ENCODE measurements around the gene RASGRF1. TPM values are rescaled to one million over a fixed set of nuclear protein-coding genes. Genes with fewer than 3 reads are reported as not detected.
A peak's percentile ranks its signal among the peaks of the same experiment; 100 is the strongest.

Gene RASGRF1
- total RNA-seq, result not detected

GRCh38 chr15:79090487-79091203 is at the start of gene RASGRF1:
Gene RASGRF1 (minus strand): TSS chr15:79090780. CDS start chr15:79090498, 282 bp downstream.
- Mint-ChIP-seq H3K27ac (no peak within 1 kb of the TSS), H3K4me3 (peak within 1 kb of the TSS; percentile 8), H3K27me3 (peaks cover 54% of the 10 kb centered on the region), H3K36me3 (no peaks in the 10 kb centered on the region), H3K9me3 (peaks cover 2% of the 10 kb centered on the region), H3K4me1 (peaks cover 6% of the 10 kb centered on the region)
- ATAC-seq (ENCODE audit: low read depth) (no peak), DNase-seq (no peak)
- POLR2A ChIA-PET, result no interaction called here

- Mint-ChIP-seq H3K4me3 (no peak overlapping the region), H3K36me3 (no peaks in the 10 kb centered on the region), H3K9me3 (no peaks in the 10 kb centered on the region), H3K27me3 (peaks cover 26% of the 10 kb centered on the region), H3K27ac (no peak overlapping the region), H3K4me1 (no peaks in the 10 kb centered on the region)
- POLR2A ChIA-PET, result no interaction called here
- DNase-seq (no peak), ATAC-seq (ENCODE audit: low read depth) (no peak)
Observed at GRCh38 chr15:79136434-79137046, 46.0 kb upstream of the RASGRF1 start.

- Mint-ChIP-seq H3K4me1 (no peaks in the 10 kb centered on the region), H3K27ac (no peak overlapping the region), H3K9me3 (no peaks in the 10 kb centered on the region), H3K36me3 (no peaks in the 10 kb centered on the region), H3K27me3 (peaks cover 21% of the 10 kb centered on the region), H3K4me3 (no peak overlapping the region)
- ATAC-seq (ENCODE audit: low read depth) (no peak), DNase-seq (no peak)
- POLR2A ChIA-PET, result no interaction called here
Observed at GRCh38 chr15:79133309-79133708, 42.7 kb upstream of the RASGRF1 start.

- ATAC-seq (ENCODE audit: low read depth), result no peak
- Mint-ChIP-seq H3K27ac (no peak overlapping the region), H3K36me3 (no peaks in the 10 kb centered on the region), H3K27me3 (peaks cover 24% of the 10 kb centered on the region), H3K4me1 (no peaks in the 10 kb centered on the region), H3K9me3 (no peaks in the 10 kb centered on the region), H3K4me3 (no peak overlapping the region)
- no peak for DNase-seq
- POLR2A ChIA-PET, result no interaction called here
Observed at GRCh38 chr15:79132770-79133169, 42.2 kb upstream of the RASGRF1 start.

- Mint-ChIP-seq H3K9me3 (no peaks in the 10 kb centered on the region), H3K27me3 (peaks cover 28% of the 10 kb centered on the region), H3K4me3 (no peak overlapping the region), H3K4me1 (no peaks in the 10 kb centered on the region), H3K27ac (no peak overlapping the region), H3K36me3 (no peaks in the 10 kb centered on the region)
- POLR2A ChIA-PET, result no interaction called here
- DNase-seq (no peak), ATAC-seq (ENCODE audit: low read depth) (no peak)
Observed at GRCh38 chr15:79132361-79132760, 41.8 kb upstream of the RASGRF1 start.

- POLR2A ChIA-PET, result no interaction called here
- no peaks in the 10 kb centered on the region for H3K4me1 Mint-ChIP-seq
- H3K9me3 Mint-ChIP-seq, result no peaks in the 10 kb centered on the region
- H3K36me3 Mint-ChIP-seq, result no peaks in the 10 kb centered on the region
- DNase-seq, result no peak
- H3K27ac Mint-ChIP-seq, result no peak overlapping the region
- peaks cover 25% of the 10 kb centered on the region for H3K27me3 Mint-ChIP-seq
- H3K4me3 Mint-ChIP-seq, result no peak overlapping the region
- no peak for ATAC-seq (ENCODE audit: low read depth)
Observed at GRCh38 chr15:79130535-79131130, 40.1 kb upstream of the RASGRF1 start.

GRCh38 chr15:79129235-79129634 is 38.7 kb upstream of the RASGRF1 start:
- POLR2A ChIA-PET, result no interaction called here
- no peaks in the 10 kb centered on the region for H3K4me1 Mint-ChIP-seq
- H3K27ac Mint-ChIP-seq, result no peak overlapping the region
- peaks cover 18% of the 10 kb centered on the region for H3K27me3 Mint-ChIP-seq
- no peak overlapping the region for H3K4me3 Mint-ChIP-seq
- no peaks in the 10 kb centered on the region for H3K36me3 Mint-ChIP-seq
- DNase-seq (no peak), ATAC-seq (ENCODE audit: low read depth) (no peak)
- no peaks in the 10 kb centered on the region for H3K9me3 Mint-ChIP-seq

GRCh38 chr15:79128556-79128955 is 38.0 kb upstream of the RASGRF1 start:
- Mint-ChIP-seq H3K27ac (no peak overlapping the region), H3K9me3 (no peaks in the 10 kb centered on the region), H3K36me3 (no peaks in the 10 kb centered on the region), H3K4me3 (no peak overlapping the region), H3K27me3 (peaks cover 14% of the 10 kb centered on the region), H3K4me1 (no peaks in the 10 kb centered on the region)
- POLR2A ChIA-PET, result no interaction called here
- DNase-seq, result no peak
- no peak for ATAC-seq (ENCODE audit: low read depth)

- H3K36me3 Mint-ChIP-seq, result no peaks in the 10 kb centered on the region
- ATAC-seq (ENCODE audit: low read depth), result no peak
- H3K27ac Mint-ChIP-seq, result no peak overlapping the region
- POLR2A ChIA-PET, result no interaction called here
- H3K4me1 Mint-ChIP-seq, result no peaks in the 10 kb centered on the region
- no peak for DNase-seq
- no peak overlapping the region for H3K4me3 Mint-ChIP-seq
- no peaks in the 10 kb centered on the region for H3K9me3 Mint-ChIP-seq
- peaks cover 12% of the 10 kb centered on the region for H3K27me3 Mint-ChIP-seq
Observed at GRCh38 chr15:79124388-79124787, 33.8 kb upstream of the RASGRF1 start.

GRCh38 chr15:79122991-79123390 is 32.4 kb upstream of the RASGRF1 start:
- no peak for ATAC-seq (ENCODE audit: low read depth)
- Mint-ChIP-seq H3K36me3 (no peaks in the 10 kb centered on the region), H3K27me3 (peaks cover 13% of the 10 kb centered on the region)

GRCh38 chr15:79122391-79122790 is 31.8 kb upstream of the RASGRF1 start:
- peaks cover 7% of the 10 kb centered on the region for H3K27me3 Mint-ChIP-seq
- no peak overlapping the region for H3K27ac Mint-ChIP-seq
- H3K4me1 Mint-ChIP-seq, result no peaks in the 10 kb centered on the region
- DNase-seq (no peak), ATAC-seq (ENCODE audit: low read depth) (no peak)
- no peaks in the 10 kb centered on the region for H3K9me3 Mint-ChIP-seq
- POLR2A ChIA-PET, result no interaction called here
- H3K36me3 Mint-ChIP-seq, result no peaks in the 10 kb centered on the region
- no peak overlapping the region for H3K4me3 Mint-ChIP-seq

More at GRCh38 chr15:79122991-79123390, 32.4 kb upstream of the RASGRF1 start:
- no peak for DNase-seq
- Mint-ChIP-seq H3K4me1 (no peaks in the 10 kb centered on the region), H3K4me3 (no peak overlapping the region), H3K9me3 (no peaks in the 10 kb centered on the region), H3K27ac (no peak overlapping the region)
- POLR2A ChIA-PET, result no interaction called here

- no peak for ATAC-seq (ENCODE audit: low read depth)
- Mint-ChIP-seq H3K27me3 (peaks cover 2% of the 10 kb centered on the region), H3K36me3 (no peaks in the 10 kb centered on the region), H3K27ac (no peak overlapping the region), H3K9me3 (no peaks in the 10 kb centered on the region), H3K4me3 (no peak overlapping the region), H3K4me1 (no peaks in the 10 kb centered on the region)
- POLR2A ChIA-PET, result no interaction called here
- DNase-seq, result no peak
Observed at GRCh38 chr15:79121571-79121970, 31.0 kb upstream of the RASGRF1 start.

- POLR2A ChIA-PET, result no interaction called here
- H3K4me3 Mint-ChIP-seq, result no peak overlapping the region
- H3K9me3 Mint-ChIP-seq, result no peaks in the 10 kb centered on the region
- no peaks in the 10 kb centered on the region for H3K4me1 Mint-ChIP-seq
- no peak for ATAC-seq (ENCODE audit: low read depth)
- no peak for DNase-seq
- H3K27me3 Mint-ChIP-seq, result peaks cover 4% of the 10 kb centered on the region
- H3K27ac Mint-ChIP-seq, result no peak overlapping the region
- no peaks in the 10 kb centered on the region for H3K36me3 Mint-ChIP-seq
Observed at GRCh38 chr15:79117442-79118204, 27.0 kb upstream of the RASGRF1 start.
